HG03045 (cell line): ENCODE measurements around the gene CCR7.
"Not testable (repeated sequence)": the region's sequence is repeated elsewhere in the genome, so short reads cannot be mapped to it uniquely, and the experiment has no call there.

Experiments
- ATAC-seq: cut with Tn5 transposase; IDR thresholded peaks from one replicate; pipeline ENCODE4 v1.9.1; 2021; ENCODE audit warnings: mild to moderate bottlenecking, moderate library complexity; ENCODE audit not compliant: unreplicated experiment

Gene CCR7

DNA sequence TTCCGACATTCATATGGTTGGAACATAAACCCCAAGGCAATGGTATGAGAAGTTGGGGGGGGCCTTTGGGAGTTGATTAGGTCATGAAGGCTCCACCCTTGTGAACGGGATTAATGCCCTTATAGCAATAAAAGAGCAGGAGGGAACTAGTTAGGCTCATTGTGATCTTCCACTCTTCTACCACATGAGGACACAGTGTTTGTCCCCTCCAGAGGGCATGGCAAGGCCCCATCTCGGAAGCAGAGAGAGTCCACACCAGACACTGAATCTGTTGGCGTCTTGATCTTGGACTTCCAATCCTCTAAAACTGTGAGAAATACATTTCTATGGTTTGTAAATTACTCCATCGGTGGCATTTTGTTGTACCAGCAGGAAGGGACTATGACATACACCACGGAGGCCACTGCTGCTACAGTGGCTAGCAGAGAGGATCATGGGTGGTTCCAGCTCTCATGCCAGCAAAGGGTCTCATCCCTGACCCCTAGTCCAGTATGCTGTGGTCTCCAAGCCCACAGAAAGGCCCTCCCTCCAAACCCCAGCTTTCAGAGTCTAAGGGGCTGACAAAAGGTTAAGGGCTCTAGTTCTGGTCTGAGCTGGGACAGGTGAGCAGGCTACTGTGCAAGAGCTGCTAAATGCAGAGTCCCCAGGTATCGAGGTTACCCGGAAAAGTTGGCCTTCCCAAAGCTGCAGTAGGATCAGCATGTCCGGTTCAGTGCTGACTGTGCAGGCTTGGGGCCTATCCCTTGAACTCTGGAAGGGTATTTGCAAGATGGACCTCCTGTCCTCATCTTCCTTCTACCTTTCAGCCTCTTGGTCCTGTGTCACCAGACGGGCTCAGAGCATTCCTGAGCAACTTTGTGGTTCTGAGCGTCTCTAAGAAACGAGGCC is 12.2 kb downstream of the CCR7 start:
- no peak for ATAC-seq

DNA sequence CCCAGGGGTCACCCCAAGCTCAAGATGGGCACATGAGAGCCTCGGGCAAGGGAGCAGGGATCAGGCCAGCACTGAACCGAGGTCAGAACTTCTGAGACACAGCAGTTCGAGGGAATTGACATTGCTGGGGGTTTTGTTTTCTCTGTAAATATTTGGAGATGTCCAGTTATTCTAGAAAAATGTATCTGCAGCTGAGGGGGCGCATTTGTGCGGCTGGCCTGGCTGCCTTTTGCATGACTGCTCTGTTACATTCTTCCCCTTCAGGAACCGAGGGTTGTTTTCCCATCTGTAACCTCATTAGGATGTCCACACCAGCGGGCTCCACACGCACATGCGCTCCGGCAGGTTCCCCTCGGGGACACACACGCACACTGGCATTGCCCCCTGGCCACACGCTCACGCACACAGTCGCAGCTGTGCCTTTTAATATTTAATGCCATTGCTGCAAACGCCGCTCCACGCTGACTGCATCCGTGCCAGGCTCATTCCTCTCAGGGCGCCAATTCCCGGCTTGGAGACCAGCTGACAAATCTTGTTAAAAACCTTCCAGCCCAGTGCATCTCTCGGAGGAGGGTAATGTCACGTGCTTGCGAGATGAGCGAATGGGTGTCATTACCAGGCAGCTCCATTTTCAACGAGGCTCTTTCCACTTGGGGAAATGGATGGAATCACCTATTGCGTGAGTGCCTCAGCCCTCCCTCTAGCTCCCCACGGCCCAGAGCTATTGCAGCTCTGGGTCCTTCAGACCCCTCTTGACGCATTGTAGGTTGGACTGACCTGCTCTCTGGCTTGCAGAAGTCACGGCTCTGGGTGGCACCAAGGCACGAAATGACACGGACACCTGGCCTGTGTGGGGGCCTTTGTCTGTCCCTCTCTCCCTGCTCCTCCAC is 13.1 kb downstream of the CCR7 start:
- ATAC-seq = no peak

DNA sequence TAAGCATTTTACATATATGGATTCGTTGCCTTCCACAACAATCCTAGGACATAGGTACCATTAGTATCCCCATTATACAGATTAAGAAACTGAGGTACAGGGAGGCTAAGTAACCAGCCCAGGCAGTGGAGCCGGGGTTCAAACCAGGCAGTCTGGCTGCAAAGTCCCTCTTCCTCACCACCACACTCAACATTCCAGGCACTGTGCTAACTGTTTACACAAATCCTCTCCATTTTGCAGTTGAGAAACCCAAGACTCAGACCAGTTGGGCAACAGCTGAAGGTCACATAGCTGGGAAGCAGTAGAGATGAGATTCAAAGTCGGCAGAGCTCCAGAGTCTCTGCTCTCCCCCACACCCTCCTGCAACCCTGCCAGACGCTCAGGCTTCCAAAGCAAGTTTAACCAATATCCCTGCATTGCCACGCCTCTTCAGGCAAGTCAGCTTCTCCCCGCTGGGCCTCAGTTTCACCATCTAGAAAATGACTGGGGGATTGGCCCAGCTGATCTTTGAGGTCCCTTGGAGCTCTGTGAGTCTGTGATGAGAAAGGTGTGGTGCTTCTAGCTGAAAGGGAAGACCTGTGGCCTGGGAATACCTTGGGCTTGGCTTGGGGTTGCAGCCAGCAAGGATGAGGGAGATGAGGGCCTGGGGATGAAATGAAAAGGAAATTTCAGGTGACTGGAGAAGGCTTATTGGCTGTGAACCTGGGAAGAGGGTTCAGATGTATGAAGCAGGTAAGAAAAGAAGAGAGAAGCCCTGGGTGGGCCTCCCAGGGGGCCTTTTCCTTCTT is 14.0 kb downstream of the CCR7 start:
- ATAC-seq = no peak

DNA sequence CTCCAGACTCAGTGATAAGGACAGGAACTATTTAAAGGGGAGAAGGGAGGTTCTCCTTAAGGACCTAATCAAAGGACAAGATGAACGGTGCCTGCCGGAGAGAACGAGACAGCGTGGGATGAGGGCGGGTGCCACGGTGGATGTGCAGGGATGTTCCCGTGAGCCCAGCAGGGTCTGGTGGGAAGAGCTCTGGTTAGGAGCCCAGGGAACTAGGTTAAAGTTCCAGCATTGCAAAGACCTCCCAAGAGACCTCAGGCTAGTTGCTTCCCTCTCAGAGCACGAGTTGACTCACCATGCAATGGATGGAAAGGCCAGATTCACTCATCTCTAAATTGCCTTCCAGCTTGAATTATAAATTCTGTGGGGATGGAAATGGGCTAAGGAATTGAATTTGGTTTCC is 14.7 kb downstream of the CCR7 start:
- ATAC-seq = no peak

DNA sequence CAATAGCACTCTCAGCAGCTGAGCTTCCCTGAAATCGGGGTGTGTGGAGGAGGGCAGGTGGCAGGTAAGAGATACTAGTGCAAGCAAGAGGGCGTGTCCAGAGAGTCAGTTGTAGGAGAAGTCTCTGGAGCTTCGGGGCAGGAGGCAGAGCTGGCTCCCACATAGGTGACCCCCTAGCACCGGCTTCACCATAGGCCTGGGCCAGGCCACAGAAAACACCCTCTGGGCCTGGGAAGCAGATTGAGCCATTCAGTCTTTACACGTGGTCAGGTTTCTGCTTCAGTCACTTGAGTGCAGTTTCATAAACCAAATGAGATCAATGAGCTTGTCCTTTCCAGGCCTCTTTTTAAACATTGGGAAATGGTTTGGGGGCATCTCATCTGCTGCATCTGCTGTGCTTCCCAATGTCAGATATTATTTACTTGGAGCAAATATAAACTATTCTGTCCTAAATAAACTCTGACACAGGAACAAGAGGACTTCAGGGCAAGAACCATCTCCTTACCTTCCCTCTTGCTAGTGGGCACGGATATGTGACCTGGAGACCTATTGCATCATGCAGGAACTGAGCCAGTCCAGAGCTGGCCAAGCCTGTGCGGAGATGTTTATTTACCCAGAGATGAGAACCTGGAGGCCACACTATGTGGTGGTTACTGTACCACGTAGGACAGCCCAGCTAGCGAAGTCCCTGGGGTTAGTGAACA is 16.1 kb downstream of the CCR7 start:
- ATAC-seq = no peak

DNA sequence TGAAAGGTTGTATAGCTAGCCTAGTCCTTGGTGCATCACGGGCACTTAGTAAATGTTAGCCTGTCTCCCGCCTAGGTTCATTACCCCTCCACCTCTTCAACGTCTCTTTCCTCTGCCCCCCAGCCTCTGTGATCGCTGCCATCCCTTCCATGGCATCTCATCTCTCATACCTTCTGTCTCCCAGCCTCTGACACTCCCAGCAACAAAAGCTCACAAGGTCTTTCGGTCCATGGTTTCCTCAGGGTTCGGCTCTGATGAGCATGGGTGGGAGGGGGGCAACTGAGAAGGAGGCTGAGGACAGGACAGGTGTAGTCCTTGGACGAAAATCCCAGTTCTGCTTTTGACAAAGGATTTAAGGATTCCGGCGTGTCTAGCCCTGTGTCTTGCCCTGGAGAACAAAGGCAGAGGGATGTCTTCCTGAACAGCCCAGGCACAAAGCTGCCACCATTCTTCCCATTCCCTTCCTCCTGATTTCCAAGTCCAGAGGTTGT is 16.7 kb downstream of the CCR7 start:
- no peak for ATAC-seq

DNA sequence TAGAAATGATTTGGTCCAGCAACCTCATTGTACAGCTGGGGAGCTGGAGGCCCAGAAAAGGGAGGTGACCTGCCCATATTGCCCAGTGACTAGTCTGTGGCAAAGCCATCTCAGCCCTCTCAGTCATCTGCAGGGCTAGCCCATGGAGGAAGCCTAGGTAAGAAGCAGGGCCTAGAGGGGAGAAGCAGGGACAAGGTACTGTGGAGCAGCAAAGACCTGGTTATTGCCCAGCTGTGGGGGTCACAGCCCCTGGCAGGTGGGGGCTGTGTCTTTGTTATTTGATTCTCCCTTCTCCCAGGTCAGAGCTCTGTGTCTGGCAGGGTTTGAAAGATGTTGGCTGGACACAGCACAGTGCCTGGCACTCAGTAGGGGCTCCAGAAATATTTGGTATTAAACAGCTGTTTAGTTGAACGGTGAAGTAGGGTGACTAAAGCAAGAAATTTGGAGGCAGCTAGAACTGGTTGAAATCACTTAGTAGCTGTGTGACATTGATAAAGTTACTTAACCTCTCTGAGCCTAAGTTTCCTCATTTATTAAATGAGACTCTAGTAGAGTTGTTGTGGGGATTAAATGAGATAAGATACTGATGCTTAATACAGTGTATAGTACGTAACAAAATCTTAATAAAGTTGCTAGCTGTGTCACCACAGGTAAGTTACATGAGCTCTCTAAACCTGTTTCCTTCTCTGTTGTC is 17.3 kb downstream of the CCR7 start:
- ATAC-seq = no peak

DNA sequence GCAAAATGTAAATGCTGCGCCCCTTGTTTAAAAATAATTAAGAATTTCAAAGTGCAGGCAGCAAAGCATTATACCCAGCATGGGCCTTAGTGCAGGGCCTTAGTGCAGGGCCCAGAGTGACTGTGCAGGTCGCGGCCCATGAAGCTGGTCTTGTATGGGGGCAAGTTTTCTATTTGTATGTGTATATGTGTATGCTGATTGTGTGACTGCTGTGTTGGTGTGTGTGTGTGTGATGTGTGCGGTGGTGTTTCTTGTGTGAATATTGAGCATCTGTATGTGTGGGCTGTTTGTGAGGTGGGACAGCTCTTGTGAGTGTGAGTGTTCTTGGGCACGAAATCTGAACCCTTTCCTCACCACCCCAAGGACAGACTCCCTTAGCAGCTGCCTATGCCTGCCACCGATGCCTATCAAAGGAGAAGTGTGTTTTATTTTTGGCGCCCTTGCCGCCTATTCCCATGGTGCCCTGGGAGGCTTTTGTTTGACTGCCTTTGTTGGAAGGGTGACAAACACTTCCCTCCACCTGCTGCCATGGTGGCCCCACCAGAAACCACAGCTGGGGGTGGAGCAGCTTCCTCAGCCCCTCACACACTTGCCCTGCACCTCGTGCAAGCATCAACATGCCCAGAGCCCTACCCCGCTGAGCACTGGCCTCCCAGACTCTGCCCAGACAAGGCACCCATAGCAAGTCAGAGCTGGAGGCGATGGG is 18.0 kb downstream of the CCR7 start:
- no peak for ATAC-seq

DNA sequence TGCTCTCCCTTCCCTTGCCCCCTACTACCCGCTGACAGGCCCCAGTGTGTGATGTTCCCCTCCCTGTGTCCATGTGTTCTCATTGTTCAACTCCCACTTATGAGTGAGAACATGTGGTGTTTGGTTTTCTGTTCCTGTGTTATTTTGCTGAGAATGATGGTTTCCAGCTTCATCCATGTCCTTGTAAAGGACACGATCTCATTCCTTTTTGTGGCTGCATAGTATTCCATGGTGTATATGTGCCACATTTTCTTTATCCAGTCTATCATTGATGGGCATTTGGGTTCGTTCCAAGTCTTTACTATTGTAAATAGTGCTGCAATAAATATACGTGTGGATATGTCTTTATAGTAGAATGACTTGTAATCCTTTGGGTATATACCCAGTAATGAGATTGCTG is 18.8 kb downstream of the CCR7 start:
- ATAC-seq = not testable (repeated sequence)

DNA sequence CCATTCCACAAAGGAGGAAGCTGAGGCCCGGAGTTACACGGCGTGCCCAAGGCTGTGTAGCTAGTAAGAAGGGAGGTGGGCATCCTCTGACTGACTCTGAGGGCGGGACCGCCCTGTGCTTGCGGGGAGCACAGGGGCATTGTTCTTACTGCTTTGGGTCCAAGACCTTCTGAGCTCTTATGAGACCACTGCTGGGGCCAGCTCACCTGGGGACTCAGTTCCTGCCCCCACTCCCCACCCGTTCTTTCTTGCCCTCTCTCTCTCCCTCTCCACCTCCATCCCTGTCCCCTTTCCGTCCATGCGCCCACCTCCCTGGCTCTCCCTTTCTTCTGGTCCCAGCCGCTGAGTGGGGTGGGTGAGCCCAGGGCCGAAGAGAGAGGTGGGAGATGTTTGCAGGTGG is 19.6 kb downstream of the CCR7 start:
- ATAC-seq = no peak

DNA sequence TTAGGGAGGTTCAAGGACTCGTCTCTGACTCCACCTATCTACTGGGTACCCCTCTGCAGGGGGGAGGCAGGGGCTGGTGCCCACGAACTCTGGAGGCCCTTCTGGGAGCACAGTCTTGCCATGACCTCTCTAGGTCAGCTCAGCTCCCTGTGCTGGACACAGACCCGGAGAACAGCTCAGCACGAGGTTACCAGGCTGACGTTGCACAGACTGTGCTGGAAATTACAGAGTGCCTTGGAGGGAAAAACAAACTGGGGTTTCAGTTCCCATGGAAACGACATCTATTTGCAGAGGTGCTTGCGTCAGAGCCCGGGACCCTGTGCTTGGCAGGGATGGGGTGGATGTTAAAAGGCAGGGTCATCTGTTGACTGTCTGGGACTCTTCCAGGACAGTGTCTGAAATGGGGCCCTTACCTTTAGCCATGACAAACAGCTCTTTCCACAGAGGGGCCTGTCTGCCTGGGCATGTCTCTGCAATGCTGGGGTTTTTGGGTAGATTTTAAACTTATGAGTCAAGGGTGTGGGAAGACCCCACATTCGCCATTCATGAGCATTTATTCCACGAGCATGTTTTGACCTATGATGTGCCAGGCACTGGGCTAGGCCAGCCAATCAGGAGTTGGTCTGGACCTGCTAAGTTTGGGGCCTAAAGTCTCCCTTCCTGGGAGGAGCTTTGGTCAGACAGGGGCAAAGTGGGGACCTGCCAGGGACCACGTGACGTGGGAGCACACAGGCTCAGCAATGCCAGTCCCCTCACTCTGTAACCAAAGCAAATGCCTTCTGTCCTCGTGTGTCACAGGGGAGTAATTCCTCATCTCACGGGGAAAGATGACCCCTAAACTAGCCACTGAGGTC is 22.5 kb downstream of the CCR7 start:
- peak; percentile 64 for ATAC-seq

DNA sequence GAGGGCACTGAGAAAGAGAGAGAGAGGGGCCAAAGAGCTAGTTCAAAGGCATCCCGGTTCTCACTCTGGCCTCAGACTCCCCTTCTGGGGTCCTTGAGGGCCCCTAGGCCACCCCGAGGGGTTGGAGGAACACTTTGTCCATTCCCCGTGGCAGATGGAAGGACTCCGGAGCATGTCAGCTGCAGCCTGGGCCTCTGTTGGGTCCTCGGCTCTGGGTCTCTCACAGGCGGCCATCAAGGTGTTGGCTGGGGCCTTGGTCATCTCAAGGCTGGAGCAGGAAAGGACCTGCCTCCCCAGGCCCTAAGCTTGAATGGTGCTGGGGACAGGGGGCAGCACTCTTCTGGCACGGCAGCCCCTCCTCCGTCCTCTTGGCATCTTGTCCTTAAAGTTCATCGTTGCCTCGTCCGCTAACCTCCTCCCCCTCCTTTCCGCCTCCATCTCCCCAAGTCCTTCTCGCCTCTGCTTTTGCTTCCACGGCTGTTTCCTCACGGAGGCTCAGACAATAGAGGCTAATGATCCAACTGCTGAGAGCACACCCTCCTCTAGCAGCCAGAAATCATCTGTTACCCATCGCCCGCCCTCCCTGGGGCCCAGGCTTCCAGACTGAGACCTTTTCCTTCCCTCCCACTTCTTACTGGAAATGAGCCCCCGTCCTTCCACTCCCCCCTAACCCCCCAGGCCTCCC is 23.3 kb downstream of the CCR7 start:
- ATAC-seq = no peak

DNA sequence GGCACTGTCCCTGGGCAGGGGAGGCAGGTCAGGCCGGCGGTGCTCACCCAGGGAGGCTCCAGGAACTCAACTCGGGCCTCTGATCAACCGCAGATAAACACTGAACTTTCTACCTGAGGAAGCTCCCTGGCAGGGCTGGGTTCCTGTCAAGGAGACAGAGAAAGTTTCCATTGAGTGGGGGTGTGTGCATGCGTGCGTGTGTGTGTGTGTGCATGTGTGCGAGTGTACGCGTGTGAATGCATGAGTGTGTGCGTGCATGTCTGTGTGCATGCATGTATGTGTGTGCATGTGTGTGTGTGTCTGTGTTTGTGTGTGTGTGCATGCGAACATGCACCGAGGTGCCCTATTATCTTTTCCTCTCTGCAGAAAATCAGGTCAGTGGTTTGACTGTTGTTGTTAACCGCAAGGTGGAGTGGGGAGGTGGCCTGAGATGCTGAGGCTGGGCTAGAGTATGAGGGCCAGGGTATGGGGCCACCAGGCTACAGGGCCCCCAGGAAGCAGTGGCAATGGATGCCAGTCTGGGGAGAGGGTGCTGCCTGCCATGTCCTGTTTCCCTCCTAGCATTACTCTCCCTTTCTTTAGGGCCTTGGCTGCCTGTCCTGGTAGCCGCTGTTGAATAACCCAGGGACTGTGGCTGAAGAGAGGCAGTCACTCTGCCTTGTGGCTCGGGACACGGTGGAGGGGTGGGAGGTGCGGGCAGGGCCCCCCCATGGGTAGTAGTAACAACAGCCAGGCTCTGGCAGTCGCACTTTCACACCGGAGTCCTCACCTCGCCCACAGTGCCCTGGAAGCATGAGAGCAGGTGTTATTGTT is 24.0 kb downstream of the CCR7 start:
- ATAC-seq = no peak

DNA sequence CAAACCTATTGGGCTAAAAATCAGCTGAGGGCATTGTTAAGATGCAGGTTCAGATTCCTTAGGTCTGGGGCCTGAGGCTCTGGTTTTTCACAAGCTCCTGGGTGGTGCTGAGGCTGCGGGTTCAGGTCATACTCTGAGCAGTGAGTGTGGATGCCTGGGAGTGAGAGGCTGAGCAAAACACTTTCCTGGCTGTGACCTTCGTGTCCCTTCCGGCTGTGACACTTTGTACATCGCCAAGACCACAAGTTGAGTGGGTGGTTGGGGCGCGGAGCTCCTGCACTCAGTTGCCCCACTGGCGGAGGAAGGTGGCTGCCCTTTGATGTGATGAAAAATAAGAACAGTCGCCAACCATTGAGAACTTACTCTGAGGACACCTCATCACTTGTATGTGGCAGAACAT is 24.8 kb downstream of the CCR7 start:
- ATAC-seq = no peak

DNA sequence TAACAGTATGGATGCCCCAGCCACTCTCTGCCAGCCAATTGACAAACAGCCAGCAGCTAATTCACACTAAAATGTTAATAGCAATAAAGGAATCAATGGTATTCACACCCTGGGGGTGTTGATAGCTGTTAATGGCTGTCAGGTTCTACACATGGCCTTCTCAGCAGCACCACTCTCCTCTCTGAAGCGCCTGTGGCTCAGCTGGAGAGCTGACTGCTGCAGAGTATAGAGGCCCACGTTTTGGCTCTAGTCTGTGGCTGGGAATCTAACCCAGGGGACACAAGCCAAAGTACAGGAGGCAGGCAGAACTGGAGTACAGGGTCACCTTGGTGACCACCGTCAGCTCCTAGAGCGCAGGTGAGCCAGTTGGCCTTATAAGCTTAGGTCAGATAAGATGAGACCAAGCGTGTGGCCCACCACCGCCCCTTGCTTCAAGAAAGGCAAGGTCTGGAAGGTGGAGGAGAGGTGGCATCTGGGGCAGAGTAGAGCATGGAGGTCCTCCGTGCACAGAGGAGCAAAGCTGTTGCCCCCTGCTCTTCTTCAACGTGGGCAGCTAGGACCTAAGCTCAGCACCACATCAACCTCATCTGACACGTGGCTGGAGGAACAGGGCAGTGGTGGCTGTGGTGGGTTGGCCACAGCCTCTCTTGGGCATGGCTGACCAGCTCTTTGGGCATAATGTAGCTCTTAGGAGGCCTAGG is 25.4 kb downstream of the CCR7 start:
- no peak for ATAC-seq
